ENCODE measurements around the gene EHMT1.
"Not testable (repeated sequence)": the region's sequence is repeated elsewhere in the genome, so short reads cannot be mapped to it uniquely, and the experiment has no call there.

The EHMT1 gene

DNA sequence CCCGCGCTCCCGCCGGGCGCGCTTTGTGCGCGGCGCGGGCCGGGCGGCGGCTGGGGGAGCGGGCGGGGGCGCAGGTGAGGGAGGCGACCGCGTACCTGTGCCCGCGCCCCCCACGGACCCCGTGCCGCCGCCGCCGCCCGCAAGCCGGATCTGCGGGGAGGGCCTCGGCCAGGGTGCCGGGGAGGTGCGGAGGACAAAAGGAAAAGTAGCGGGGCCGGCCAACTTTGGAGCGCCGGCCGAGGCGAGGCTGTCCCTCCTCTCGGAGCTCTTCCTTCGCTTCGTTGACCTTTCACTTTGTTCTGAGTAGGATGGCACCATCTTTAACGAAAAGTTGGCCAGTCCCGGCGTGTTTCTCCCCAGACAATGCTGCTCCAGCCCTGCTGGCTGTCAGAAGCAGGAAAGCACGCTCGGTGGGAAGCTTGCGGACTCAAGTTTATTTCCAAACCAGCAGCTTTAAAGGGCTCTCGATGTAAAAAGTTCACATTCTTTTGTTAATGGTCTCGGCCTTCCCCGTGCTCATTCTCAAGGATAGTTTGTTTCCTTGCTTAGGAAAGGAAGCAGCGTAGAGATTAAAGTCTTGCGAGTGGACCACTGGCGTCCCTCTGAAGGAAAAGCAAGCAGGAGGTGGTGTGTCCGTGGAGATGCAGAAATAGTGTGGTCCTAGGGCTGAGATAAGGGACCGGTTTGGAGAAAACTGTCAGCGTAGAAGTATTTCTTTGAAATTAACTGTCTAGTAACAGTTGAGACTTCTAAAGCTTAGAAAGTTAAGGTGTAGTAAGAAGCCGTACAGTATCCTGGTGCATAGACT lies 639 bp downstream of the EHMT1 start:
- Histone ChIP-seq H3K4me1 (ENCODE audit: insufficient read depth, poor library complexity, severe bottlenecking) (peaks cover 13% of the 10 kb centered on the region), H3K9me3 (ENCODE audit: severe bottlenecking) (no peaks in the 10 kb centered on the region), H3K36me3 (ENCODE audit: low read depth) (peaks cover 46% of the 10 kb centered on the region), H3K4me3 (ENCODE audit: severe bottlenecking) (peak overlapping the region; percentile 80), H3K27ac (ENCODE audit: poor library complexity, severe bottlenecking) (peak overlapping the region; percentile 99), H3K27me3 (ENCODE audit: insufficient read depth, poor library complexity, severe bottlenecking) (no peaks in the 10 kb centered on the region)
- ATAC-seq (ENCODE audit: low read depth): peak; percentile 21; the same call in 2 of the 3 replicates
- DNase-seq (ENCODE audit: low spot score): no peak
- TF ChIP-seq, protein P1, sequence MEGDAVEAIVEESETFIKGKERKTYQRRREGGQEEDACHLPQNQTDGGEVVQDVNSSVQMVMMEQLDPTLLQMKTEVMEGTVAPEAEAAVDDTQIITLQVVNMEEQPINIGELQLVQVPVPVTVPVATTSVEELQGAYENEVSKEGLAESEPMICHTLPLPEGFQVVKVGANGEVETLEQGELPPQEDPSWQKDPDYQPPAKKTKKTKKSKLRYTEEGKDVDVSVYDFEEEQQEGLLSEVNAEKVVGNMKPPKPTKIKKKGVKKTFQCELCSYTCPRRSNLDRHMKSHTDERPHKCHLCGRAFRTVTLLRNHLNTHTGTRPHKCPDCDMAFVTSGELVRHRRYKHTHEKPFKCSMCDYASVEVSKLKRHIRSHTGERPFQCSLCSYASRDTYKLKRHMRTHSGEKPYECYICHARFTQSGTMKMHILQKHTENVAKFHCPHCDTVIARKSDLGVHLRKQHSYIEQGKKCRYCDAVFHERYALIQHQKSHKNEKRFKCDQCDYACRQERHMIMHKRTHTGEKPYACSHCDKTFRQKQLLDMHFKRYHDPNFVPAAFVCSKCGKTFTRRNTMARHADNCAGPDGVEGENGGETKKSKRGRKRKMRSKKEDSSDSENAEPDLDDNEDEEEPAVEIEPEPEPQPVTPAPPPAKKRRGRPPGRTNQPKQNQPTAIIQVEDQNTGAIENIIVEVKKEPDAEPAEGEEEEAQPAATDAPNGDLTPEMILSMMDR (IDR thresholded peaks at IDR 0.05; ENCODE audit: poor library complexity, severe bottlenecking): no peak

DNA sequence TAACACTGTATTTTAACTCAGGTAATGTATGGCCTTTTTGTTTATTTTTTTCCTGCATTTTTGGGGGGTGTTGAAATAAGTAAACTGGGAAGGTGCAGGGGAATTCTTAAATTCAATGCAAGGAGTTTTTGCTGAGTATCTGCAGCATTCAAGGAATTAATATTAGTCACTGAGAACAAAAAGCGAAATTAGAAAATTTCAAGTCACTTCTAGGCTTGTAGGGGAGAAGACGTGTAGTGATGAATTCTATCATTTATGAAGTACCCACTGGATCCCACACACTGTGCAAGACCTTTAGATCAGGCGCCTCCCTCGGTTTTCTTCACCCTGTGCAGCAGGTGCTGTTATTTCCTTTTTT lies 1.2 kb downstream of the EHMT1 start:
- TF ChIP-seq, protein P1 (IDR thresholded peaks at IDR 0.05; ENCODE audit: poor library complexity, severe bottlenecking): no peak
- Histone ChIP-seq H3K27me3 (ENCODE audit: insufficient read depth, poor library complexity, severe bottlenecking) (no peaks in the 10 kb centered on the region), H3K27ac (ENCODE audit: poor library complexity, severe bottlenecking) (peak overlapping the region; percentile 99), H3K36me3 (ENCODE audit: low read depth) (peaks cover 41% of the 10 kb centered on the region), H3K4me1 (ENCODE audit: insufficient read depth, poor library complexity, severe bottlenecking) (peaks cover 13% of the 10 kb centered on the region), H3K4me3 (ENCODE audit: severe bottlenecking) (peak overlapping the region; percentile 80), H3K9me3 (ENCODE audit: severe bottlenecking) (no peaks in the 10 kb centered on the region)
- ATAC-seq (ENCODE audit: low read depth) (no peak), DNase-seq (ENCODE audit: low spot score) (no peak)

GRCh38 chr9:137620581-137620980 lies 1.8 kb downstream of the EHMT1 start:
- DNase-seq (ENCODE audit: low spot score): no peak
- no peak overlapping the region for H3K27ac ChIP-seq (ENCODE audit: poor library complexity, severe bottlenecking)
- ATAC-seq (ENCODE audit: low read depth): no peak
- H3K4me1 ChIP-seq (ENCODE audit: insufficient read depth, poor library complexity, severe bottlenecking): peaks cover 13% of the 10 kb centered on the region
- H3K4me3 ChIP-seq (ENCODE audit: severe bottlenecking): no peak overlapping the region
- no peaks in the 10 kb centered on the region for H3K27me3 ChIP-seq (ENCODE audit: insufficient read depth, poor library complexity, severe bottlenecking)
- TF ChIP-seq, protein P1 (IDR thresholded peaks at IDR 0.05; ENCODE audit: poor library complexity, severe bottlenecking): no peak
- no peaks in the 10 kb centered on the region for H3K9me3 ChIP-seq (ENCODE audit: severe bottlenecking)
- peaks cover 35% of the 10 kb centered on the region for H3K36me3 ChIP-seq (ENCODE audit: low read depth)

GRCh38 chr9:137621131-137621757 lies 2.4 kb downstream of the EHMT1 start:
- Histone ChIP-seq H3K36me3 (ENCODE audit: low read depth) (peaks cover 32% of the 10 kb centered on the region), H3K4me1 (ENCODE audit: insufficient read depth, poor library complexity, severe bottlenecking) (peaks cover 13% of the 10 kb centered on the region), H3K9me3 (ENCODE audit: severe bottlenecking) (no peaks in the 10 kb centered on the region), H3K4me3 (ENCODE audit: severe bottlenecking) (no peak overlapping the region), H3K27ac (ENCODE audit: poor library complexity, severe bottlenecking) (no peak overlapping the region), H3K27me3 (ENCODE audit: insufficient read depth, poor library complexity, severe bottlenecking) (no peaks in the 10 kb centered on the region)
- no peak for DNase-seq (ENCODE audit: low spot score)
- no peak for ATAC-seq (ENCODE audit: low read depth)
- TF ChIP-seq, protein P1 (IDR thresholded peaks at IDR 0.05; ENCODE audit: poor library complexity, severe bottlenecking): no peak

DNA sequence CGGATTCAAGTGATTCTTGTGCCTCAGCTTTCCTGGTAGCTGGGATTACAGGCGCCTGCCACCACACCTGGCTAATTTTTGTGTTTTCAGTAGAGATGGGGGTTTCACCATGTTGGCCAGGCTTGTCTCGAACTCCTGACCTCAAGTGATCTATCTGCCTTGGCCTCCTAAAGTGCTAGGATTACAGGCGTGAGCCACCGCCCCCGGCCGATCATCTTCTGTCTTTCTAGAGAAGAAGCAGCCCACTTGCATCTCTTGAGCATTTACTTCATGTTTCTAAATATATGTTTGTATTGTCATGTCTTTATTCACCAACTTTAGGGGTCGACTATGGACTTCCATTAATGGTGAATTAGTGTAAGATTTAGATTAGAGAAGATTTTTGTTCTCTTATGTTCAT lies 3.4 kb downstream of the EHMT1 start:
- peaks cover 11% of the 10 kb centered on the region for H3K4me1 ChIP-seq (ENCODE audit: insufficient read depth, poor library complexity, severe bottlenecking)
- peaks cover 22% of the 10 kb centered on the region for H3K36me3 ChIP-seq (ENCODE audit: low read depth)
- H3K4me3 ChIP-seq (ENCODE audit: severe bottlenecking); ATAC-seq (ENCODE audit: low read depth); DNase-seq (ENCODE audit: low spot score); H3K27me3 ChIP-seq (ENCODE audit: insufficient read depth, poor library complexity, severe bottlenecking); H3K9me3 ChIP-seq (ENCODE audit: severe bottlenecking); H3K27ac ChIP-seq (ENCODE audit: poor library complexity, severe bottlenecking): not testable (repeated sequence)

Data from RWPE2 (cell line).